Activated gamma-delta T cell treated with anti-CD3 and anti-CD28 coated beads, Interleukin-2, amount 50 U/mL, for 16 hours (primary cell): ENCODE data around the gene TSHZ2.
"Not testable (repeated sequence)": the region's sequence is repeated elsewhere in the genome, so short reads cannot be mapped to it uniquely, and the experiment has no call there.

Source experiments
- DNase-seq: peaks from one replicate; pipeline ENCODE4 v3.0.0-alpha.2; 2020; ENCODE audit warnings: low read depth

The TSHZ2 gene

GRCh38 chr20:53419693-53420460, 447.7 kb downstream of the TSHZ2 start:
- no peak for DNase-seq

GRCh38 chr20:53421343-53421742, 449.2 kb downstream of the TSHZ2 start:
- DNase-seq, result no peak

- no peak for DNase-seq
Measured at GRCh38 chr20:53422039-53422438, 449.9 kb downstream of the TSHZ2 start.

GRCh38 chr20:53423587-53424146, 451.5 kb downstream of the TSHZ2 start:
- DNase-seq, result no peak

- no peak for DNase-seq
Measured at GRCh38 chr20:53425481-53425880, 453.3 kb downstream of the TSHZ2 start.

GRCh38 chr20:53425941-53426340, 453.8 kb downstream of the TSHZ2 start:
- no peak for DNase-seq

GRCh38 chr20:53426766-53427312, 454.7 kb downstream of the TSHZ2 start:
- no peak for DNase-seq

- no peak for DNase-seq
Measured at GRCh38 chr20:53427951-53428350, 455.8 kb downstream of the TSHZ2 start.

GRCh38 chr20:53428588-53428987, 456.4 kb downstream of the TSHZ2 start:
- DNase-seq, result no peak

- DNase-seq, result no peak
Measured at GRCh38 chr20:53428996-53429395, 456.8 kb downstream of the TSHZ2 start.

GRCh38 chr20:53434662-53435061, 462.5 kb downstream of the TSHZ2 start:
- no peak for DNase-seq

- DNase-seq, result not testable (repeated sequence)
Measured at GRCh38 chr20:53436927-53437326, 464.8 kb downstream of the TSHZ2 start.

GRCh38 chr20:53438368-53438767, 466.2 kb downstream of the TSHZ2 start:
- DNase-seq, result no peak

GRCh38 chr20:53439046-53439445, 466.9 kb downstream of the TSHZ2 start:
- no peak for DNase-seq

GRCh38 chr20:53439616-53440015, 467.5 kb downstream of the TSHZ2 start:
- DNase-seq, result no peak

GRCh38 chr20:53444401-53445149, 472.4 kb downstream of the TSHZ2 start:
- DNase-seq, result no peak

GRCh38 chr20:53445321-53445731, 473.2 kb downstream of the TSHZ2 start:
- no peak for DNase-seq

- DNase-seq, result no peak
Measured at GRCh38 chr20:53445932-53446331, 473.8 kb downstream of the TSHZ2 start.

GRCh38 chr20:53447316-53447715, 475.2 kb downstream of the TSHZ2 start:
- DNase-seq, result no peak

GRCh38 chr20:53448426-53448825, 476.3 kb downstream of the TSHZ2 start:
- DNase-seq, result no peak

- no peak for DNase-seq
Measured at GRCh38 chr20:53448875-53449274, 476.7 kb downstream of the TSHZ2 start.

- DNase-seq, result no peak
Measured at GRCh38 chr20:53453076-53453475, 480.9 kb downstream of the TSHZ2 start.
